BE2C (cell line): Measurements from ENCODE around the gene MAGED4.

Experiments used
- DNase-seq: peaks from one replicate; pipeline ENCODE4 v3.0.0-alpha.2; 2020
- H3K27me3 ChIP-seq: fragments of 250-450 bp; sonication (Bioruptor Pico); 2 replicates; pipeline ENCODE4 v1.5.1; 2020; ENCODE audit warnings: mild to moderate bottlenecking
- H3K36me3 ChIP-seq: fragments of 250-450 bp; sonication (Bioruptor Pico); 2 replicates; pipeline ENCODE4 v1.5.1; 2020; ENCODE audit warnings: mild to moderate bottlenecking
- H3K4me1 ChIP-seq: fragments of 250-450 bp; sonication (Bioruptor Pico); 2 replicates; pipeline ENCODE4 v1.5.1; 2020
- H3K4me3 ChIP-seq: 2 replicates; pipeline ENCODE4 v1.5.1; 2011; ENCODE audit warnings: low read depth, low read length
- H3K9me3 ChIP-seq: fragments of 250-450 bp; sonication (Bioruptor Pico); 2 replicates; pipeline ENCODE4 v1.5.1; 2020
- TF ChIP-seq, protein P1 (sequence below): IDR thresholded peaks from 2 replicates; pipeline ENCODE4 v1.5.1; 2012; ENCODE audit warnings: mild to moderate bottlenecking, low read depth, low read length

The MAGED4 gene

GRCh38 chrX:52213276-52213675, 28.6 kb downstream of the MAGED4 start:
- DNase-seq = no peak
- Histone ChIP-seq H3K27me3 (no peaks in the 10 kb centered on the region), H3K4me3 (no peak overlapping the region), H3K36me3 (no peaks in the 10 kb centered on the region), H3K9me3 (no peaks in the 10 kb centered on the region), H3K4me1 (no peaks in the 10 kb centered on the region)
- TF ChIP-seq, protein P1, sequence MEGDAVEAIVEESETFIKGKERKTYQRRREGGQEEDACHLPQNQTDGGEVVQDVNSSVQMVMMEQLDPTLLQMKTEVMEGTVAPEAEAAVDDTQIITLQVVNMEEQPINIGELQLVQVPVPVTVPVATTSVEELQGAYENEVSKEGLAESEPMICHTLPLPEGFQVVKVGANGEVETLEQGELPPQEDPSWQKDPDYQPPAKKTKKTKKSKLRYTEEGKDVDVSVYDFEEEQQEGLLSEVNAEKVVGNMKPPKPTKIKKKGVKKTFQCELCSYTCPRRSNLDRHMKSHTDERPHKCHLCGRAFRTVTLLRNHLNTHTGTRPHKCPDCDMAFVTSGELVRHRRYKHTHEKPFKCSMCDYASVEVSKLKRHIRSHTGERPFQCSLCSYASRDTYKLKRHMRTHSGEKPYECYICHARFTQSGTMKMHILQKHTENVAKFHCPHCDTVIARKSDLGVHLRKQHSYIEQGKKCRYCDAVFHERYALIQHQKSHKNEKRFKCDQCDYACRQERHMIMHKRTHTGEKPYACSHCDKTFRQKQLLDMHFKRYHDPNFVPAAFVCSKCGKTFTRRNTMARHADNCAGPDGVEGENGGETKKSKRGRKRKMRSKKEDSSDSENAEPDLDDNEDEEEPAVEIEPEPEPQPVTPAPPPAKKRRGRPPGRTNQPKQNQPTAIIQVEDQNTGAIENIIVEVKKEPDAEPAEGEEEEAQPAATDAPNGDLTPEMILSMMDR = no peak

DNA sequence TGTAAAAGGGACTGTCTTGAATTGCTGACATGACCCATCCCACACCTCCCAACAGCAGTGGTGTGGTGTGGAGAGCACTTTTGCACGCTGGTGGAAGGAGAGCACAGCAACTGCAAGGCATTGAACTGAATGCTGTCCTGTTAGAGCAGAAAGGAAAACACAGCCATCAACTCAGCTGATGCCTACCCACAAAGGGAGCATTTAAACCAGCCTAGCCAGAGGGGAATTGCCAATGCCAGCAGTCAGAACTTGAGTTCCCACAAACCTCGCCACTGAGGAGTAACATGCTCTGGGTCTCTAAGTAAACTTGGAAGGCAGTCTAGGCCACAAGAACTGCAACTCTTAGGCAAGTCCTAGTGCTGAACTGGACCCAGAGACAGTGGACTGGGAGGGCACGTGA, 31.9 kb downstream of the MAGED4 start:
- DNase-seq = no peak
- TF ChIP-seq, protein P1 = no peak
- no peaks in the 10 kb centered on the region for H3K4me1 ChIP-seq
- no peaks in the 10 kb centered on the region for H3K27me3 ChIP-seq
- no peaks in the 10 kb centered on the region for H3K36me3 ChIP-seq
- H3K4me3 ChIP-seq = no peak overlapping the region
- no peaks in the 10 kb centered on the region for H3K9me3 ChIP-seq

DNA sequence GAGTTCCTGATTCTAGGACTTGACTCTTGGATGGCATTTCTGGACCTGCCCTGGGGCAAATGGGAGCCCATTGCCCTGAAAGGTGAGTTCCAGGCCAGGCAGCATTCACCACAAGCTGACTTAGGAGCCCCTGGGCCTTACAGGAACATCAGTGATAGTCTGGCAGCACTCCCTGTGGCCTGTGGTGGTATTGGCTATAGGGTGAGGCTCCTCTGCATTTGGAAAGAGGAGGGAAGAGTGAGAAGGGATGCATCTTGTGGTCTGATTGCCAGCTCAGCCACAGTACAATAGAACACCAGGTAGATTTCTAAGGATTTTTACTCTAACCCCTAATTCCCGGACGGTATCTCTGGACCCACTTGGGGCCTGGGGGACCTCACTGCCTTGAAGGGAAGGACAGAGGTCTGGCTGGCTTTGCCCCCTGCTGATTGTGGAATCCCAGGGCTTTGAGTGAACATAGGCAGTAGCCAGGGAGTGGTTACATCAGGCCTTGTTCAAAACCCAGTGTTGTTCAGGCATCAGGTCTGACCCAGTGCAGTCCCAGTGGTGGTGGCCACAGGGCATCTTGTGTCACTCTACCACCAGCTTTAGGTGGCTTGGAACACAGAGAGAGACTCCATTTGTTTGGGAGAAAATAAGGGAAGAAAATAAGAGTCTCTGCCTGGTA, 32.9 kb downstream of the MAGED4 start:
- no peaks in the 10 kb centered on the region for H3K9me3 ChIP-seq
- no peaks in the 10 kb centered on the region for H3K4me1 ChIP-seq
- no peak for DNase-seq
- H3K4me3 ChIP-seq = no peak overlapping the region
- TF ChIP-seq, protein P1 = peak; percentile 10; the same call in 1 of the 2 replicates
- no peaks in the 10 kb centered on the region for H3K36me3 ChIP-seq
- no peaks in the 10 kb centered on the region for H3K27me3 ChIP-seq

DNA sequence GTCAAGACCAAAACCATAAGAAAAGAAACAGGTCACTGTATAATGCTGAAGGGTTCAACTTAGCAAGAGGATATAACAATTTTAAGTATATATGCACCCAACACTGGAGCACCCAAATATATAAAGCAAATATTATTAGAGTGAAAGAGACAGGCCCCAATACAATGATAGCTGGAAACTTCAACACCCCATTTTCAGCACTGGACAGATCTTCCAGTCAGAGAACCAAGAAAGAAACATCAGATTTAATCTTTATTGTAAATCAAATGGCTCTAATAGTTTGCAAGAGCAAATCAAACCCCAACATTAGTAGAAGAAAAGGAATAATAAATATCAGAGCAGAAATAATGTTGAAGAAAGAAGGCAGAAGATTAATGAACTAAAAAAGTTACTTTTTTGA, 36.2 kb downstream of the MAGED4 start:
- TF ChIP-seq, protein P1 = no peak
- Histone ChIP-seq H3K9me3 (no peaks in the 10 kb centered on the region), H3K27me3 (no peaks in the 10 kb centered on the region), H3K4me3 (no peak overlapping the region), H3K4me1 (no peaks in the 10 kb centered on the region), H3K36me3 (no peaks in the 10 kb centered on the region)
- no peak for DNase-seq
